NCI-H1092 (cell line): ENCODE data around the gene GALNS.

Experiments
- DNase-seq: peaks from one replicate; lab custom pipeline; 2025; lab: John Stamatoyannopoulos, UW

Gene GALNS

DNA sequence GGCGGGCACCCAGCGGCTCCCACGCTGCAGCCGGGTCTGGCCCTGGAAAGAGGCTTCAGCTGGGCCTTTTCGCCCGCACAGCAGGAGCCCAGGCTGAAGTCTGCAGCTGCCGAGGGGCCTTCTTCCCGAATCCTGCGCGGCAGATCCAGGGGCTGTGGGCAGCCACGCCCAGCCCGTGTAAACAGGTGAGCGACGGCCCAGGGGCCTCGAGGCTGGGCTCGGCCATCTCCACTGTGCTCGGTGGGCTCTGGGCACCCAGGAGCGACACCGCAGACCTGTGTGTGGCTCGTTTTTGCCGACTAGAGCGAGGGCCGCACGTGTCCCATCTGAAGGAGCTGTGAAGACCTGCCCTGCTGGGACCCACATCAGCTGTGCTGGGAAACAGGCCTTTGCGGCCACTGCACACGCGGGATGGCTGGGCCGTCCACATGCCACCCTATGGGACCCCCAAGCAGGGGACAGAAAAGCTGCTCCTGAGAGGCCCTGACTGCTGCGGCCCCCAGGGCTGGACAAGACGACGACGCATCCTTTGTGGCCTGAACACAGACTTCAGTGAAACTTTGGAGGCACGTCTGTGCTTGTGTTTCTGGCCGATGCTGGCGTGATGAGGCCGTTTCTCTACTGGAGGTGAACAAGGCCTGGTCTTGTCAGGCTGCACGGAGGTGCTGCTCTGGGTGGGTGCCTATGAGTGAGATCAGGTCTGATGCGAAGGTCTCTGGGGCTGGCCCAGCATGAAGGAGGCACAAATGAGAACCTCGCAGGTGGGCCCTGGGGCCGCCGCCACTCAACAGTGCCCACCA lies 39.8 kb downstream of the GALNS start:
- no peak for DNase-seq

DNA sequence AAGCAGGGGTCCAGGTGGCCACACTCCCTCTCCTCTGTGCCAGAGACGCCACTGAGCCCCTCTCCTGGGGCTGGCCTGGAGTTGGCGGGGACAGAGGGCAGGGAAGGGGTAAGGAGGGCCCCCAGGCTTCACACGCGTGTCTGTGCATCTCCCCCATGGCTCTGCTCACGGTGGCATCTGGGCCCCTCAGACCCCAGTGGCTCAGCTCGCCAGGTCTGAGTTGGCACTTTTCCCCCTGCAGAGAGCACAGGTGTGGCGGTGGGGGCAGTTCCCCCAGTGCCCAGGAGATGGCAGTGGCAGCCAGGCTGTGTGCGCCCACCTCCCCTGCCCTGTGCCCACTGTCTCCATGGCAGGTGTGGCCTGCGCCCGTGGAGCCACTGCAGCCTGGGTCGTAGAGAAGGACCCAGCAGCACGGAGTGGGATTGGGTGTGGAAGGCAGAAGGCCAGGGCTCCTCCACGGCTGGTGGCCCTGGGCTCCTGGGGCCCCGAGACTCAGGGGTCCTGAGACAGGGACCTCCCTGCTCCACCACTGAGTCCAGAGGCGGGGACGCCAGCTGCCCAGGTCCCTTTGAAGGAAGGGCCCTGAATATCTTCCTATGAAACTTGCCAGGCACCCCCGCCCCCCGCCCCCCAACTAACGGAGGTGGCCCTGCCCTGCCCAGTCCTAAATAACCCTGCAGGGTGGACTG lies 40.7 kb downstream of the GALNS start:
- peak; percentile 61 for DNase-seq

DNA sequence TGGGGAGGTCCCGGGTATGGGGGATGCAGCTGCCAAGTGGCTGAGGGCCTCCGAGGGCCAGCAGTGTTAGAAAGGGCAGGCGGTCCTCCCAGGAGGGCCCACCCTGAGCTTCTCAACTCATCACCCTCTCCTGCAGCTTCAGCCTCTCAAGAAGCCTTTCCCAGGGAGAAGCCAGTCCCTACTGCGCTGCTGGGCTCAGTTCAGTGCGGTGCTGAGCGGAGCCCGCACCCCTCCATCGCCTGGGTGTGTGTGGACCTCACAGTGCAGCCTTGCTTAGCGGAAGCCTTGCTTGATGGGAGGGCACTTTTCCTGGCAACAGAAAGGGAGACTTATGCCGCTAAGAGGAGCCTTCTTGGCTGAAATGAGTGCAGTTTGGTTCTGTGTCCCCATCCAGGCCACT lies 41.5 kb downstream of the GALNS start:
- DNase-seq: no peak

DNA sequence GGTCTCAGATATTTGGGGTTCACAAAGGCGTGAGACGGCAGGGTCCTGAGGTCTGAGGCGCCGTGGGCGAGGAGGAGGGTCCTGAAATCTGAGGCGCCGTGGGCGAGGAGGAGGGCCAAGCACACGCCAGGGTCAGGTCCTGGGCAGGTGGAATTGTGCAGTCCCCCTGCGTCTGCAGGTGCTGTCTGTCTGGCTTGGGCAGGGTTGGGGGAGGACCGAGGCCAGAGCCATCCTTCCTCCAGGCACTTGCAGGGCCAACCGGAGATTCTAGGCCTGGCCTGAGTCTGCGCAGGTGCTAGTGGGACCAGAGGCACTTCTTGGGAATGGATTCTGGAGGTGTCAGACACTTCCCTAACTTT lies 42.6 kb downstream of the GALNS start:
- DNase-seq: no peak

DNA sequence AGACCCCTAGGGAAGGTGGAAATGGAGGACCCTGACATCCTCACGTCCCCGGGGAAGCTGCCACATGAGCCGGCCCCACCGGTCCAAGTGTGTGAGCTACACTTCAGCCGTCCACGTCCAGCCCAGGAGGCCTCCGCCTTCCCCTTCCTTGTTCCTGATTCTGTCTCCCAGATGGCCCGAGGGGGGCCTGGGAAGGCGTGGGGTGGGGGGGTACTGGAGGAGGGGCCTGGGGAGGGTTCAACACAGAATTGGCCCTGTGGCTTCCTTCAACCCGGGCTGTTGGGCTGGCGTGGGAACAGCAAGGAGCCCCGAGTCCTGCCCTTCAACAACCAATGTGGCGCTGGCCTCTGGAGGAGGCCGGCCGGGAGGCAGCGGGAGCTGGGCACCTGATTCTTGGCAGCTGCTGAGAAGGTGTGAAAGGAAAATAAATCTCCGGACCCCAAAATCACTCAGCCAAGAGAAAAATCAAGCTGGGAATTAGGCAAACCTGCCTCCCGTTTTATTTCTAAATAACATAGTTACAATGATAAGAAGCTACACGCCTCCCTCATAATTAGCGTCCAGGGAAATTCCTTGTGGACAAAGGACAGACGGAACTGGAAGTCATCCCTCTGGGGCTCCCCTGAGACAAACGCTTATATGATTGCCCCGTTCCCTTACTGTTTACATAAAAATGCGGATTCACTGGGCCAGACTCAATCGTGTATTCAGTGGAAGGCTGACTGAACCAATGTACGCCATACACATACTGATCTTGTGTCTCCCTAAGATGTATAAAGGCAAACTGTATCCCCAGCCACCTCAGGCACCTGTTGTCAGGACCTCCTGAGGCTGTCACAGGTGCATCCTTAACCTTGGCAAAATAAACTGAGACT lies 43.2 kb downstream of the GALNS start:
- DNase-seq: no peak

DNA sequence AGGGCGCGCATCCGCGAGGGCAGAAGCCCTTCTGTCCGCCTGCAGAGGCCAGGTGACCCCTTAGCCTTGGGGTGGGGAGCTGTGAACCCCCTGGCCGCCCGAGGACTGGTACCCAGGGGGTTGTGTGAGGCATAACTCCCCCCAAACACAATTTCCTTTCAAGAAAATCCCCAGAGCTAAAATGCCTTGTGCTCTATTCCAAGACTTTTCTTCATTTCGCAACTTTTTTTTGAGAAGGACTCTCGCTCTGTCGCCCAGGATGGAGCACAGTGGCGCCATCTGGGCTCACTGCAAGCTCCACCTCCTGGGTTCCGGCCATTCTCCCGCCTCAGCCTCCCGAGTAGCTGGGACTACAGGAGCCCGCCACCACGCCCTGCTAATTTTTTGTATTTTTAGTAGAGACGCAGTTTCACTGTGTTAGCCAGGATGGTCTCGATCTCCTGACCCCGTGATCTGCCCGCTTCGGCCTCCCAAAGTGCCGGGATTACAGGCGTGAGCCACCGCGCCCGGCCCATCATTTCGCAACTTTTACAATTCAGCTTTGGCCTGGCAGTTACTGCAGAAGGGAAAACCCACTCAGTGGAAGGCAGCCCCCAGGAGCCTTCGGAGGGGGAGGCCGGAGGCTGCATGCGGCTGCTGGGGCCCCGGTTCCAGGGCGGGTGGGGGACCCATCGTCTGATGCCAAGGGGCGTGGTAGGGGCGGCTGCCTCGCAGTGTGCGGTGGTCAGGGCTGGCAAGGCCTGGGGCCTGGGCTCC lies 44.1 kb downstream of the GALNS start:
- no peak for DNase-seq

DNA sequence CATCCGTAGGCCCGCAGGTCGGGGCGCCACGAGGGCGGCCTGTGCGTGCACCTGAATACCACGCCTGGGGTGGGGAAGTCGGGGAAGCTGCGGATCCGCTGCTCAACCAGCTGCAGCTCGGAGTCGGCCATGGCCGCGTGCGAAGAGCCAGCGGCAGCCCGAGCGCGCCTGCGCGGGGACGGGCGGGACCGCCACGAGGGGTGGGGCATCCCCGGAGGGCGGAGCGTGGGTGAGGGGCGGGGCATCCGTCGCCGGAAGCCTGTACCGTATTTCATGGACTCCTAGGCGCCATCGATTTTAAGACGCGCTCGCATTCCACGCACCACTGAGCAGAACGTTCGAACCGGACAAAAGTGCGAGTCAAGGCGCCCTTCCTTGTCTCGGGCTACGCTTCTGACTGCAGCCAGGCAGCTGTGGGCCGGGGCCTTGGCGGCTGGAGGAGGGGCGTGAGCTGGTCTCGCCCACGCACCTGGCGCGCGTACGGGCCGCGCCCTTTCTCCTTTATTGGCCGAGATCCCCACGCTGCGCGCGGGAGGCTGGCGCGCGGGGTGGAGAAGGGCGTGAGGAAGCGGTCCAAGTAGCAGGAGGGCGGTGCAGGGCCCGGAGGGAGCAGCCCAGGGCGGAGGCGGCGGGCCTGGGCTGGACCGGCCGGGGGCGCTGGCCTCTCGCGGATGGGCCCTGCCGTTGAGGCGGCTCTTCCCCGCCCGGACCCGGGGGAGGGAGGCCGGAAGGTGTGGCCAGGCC lies 44.8 kb downstream of the GALNS start, which contains the start of gene APRT:
APRT (minus strand) TSS at position 160 of the 744 bp plus-strand sequence; CDS start at position 131, 29 bp downstream.
- peak; percentile 78 for DNase-seq

DNA sequence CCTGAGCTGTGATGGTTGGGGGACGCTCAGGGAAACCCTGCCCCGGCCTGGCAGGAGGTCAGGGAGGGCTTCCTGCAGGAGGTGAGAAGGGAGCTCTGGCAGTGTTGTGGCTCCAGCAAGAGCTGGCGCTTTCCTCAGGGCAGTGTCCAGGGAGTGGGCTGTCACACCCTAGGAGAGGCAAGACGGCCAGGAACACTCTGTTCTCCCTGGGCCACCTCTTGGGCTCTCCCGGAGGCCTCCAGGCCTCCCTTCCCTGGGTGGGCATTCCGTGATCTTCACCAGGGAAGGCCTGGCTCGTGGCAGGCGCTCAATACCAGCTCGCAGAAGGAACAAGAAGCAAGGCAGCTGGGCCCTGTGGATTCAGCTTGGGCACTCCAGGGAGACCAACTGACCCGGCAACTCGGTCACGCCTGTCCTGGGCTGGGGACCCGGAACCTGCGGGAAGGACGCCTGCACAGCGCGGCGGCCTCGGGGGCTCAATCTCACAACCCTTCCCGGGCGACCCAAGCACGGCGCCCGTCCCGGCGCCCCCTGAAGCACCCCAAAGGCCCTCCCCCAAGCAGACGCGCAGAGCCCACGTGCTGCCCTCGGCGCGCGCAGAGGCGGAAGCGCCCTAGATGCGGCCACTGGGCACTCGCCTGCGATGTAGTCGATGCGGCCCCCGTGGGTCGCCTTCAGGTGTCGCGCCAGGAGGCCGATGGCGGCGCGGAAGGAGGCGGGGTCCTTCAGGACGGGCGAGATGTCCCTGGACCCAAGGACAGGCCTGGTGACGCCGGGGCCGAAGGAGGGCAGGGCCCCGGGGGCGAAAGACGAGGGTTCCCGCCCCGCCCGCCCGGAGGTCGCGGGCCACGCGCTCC lies 45.6 kb downstream of the GALNS start:
- peak; percentile 71 for DNase-seq

DNA sequence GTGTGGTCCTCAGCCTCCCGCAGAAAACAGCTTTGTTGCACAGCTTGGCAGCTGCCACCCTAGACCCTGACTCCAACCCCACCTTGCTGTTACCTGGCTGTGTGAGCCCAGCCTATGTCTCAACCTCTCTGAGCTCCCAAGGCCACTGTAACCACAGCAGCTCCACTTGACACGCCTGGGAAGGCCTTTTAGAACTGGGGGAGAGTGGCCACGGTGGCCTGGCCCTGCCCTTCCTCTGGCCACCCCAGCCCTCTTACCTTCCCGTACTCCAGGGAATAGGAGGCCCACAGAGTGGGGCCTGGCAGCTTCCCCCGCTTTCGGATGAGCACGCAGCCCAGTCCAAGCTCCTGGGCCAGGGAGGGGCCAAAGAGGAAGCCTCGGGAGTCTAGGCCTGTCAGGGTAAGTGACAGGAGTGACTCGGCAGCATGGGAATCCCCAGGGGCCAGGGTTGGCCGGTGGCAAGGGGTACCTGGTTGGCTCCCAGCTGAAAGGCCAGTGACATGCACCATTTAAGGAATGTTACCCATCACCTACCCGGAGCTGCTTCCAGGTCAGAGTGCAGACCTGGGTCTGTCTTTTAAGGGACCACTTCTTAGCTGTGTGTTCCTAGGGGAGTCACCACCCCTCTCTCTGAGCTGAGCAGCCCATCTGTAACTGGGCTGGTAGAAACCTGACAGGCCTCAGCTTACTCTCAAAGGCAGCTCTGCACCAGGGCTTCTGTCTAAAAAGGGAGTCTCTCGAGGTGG lies 46.4 kb downstream of the GALNS start:
- DNase-seq: no peak

DNA sequence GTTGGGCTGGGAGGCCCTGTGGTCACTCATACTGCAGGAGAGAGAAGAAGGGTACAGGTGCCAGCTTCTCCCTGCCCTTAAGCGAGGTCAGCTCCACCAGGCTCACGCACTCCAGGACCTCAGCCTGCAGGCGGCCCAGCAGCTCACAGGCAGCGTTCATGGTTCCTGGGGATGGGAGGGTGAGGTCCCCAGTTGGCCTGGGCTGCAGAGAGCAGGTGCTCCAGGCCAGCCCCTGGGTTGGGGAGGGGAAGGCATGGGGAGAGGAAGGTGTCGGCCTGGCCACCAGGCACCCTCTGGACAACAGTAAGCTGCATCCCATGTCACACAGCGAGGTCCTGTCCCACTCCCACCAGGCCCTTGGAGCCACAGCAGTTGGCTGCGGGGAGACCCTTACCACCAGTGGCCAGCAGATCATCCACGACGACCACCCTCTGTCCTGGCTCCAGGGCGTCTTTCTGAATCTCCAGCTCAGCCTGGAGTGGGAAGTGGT lies 47.0 kb downstream of the GALNS start:
- no peak for DNase-seq

DNA sequence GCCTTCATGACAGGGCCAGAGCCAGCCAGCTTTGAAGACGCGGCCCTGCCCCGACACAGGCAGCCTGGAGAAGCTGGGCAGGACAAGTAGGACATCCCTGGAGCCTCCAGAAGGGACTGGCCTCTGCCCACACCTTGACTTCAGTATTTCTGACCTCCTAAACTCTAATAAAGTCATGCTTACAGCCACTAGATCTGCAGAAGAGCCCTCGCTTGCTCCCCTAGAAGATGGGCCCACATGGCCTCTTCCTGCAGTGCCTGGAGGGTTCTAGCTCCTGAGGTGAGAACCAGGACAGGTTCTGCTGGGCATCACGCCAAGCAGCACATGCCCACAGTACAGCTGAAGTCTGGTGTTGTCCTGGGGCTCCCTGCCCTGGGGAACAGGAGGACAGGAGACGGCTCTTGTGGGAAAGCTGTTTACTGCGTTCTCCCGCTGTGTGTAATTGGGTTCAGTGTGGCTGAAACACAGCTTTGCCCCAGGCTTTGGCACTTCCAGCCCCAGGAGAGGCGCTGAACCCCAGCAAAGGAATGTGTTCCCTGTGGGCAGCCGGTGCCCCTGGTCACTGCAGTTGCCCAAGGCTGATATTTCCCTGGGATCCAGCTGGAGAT lies 47.6 kb downstream of the GALNS start:
- no peak for DNase-seq

DNA sequence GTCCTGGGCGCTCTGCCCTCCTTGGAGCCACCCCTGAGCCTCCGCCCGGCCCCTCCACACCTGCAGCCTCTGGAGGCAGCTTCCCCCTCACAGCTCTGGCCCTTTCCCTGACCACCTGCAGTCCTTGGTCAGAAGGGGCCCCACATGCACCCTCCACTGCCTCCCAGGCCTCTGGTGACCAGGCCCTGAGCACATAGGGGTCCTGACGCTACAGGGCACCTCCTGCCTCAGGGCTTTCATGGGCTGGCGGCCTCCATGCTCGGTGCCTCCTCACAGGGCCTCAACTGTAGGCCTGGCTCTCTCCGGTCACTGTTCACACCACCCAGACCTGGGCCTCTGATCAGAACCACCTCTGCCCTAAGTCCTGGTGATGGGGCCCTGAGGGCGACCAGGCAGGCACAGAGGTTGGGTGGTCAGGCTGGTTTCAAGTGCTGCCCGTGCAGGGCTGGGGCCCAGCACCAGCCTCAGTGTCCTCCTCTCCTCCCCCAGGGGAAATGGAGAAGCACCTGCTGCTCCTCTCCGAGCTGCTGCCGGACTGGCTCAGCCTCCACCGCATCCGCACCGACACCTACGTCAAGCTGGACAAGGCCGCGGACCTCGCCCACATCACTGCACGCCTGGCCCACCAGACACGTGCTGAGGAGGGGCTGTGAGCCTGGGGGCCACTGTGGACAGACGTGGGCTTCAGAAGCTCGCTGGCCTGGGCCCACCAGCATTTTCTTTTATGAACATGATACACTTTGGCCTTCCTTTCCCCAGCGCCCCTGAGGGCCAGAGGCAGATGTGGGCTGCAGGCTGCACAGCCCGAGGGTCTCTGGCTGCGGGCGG lies 48.9 kb downstream of the GALNS start:
- DNase-seq: no peak

DNA sequence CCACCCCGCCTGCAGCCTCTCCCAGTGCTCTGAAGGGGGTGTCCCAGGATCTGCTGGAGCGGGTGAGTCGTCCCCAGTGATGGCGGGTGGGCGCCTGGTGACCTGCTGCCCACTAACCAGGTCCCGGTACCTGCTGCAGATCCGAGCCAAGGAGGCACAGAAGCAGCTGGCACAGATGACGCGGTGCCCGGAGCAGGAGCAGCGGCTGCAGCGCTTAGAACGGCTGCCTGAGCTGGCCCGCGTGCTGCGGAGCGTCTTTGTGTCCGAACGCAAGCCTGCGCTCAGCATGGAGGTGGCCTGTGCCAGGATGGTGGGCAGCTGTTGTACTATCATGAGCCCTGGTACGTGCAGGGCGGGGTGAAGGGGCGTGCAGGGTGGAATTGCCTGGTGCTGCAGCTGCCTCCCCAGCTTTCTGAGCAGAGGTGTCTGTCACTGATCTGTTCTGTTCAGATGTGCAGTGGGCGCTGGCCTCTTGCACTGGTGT lies 49.6 kb downstream of the GALNS start:
- DNase-seq: no peak

DNA sequence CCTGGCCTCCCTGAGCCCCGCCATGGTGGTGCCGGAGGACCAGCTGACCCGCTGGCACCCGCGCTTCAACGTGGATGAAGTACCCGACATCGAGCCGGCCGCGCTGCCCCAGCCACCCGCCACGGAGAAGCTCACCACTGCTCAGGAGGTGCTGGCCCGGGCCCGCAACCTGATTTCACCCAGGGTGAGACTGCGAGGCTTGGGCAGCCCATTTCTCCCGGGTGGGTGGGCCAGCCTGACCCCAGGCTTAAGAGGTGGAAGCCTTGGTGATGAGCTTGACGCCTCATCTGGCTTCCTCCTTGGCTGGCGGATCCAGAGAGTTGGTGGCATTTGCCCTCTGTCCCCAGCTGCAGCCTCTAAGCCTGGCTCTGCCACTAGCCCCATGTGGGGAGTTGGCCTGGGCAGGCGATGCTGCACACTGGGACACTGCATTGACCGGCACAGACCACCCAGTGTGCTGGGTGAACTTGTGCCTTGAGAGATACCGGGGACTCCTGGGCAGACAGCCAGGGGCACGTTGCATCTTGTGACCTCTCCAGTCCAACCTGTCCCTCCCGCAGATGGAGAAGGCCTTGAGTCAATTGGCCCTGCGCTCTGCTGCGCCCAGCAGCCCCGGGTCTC lies 50.1 kb downstream of the GALNS start:
- DNase-seq: no peak

DNA sequence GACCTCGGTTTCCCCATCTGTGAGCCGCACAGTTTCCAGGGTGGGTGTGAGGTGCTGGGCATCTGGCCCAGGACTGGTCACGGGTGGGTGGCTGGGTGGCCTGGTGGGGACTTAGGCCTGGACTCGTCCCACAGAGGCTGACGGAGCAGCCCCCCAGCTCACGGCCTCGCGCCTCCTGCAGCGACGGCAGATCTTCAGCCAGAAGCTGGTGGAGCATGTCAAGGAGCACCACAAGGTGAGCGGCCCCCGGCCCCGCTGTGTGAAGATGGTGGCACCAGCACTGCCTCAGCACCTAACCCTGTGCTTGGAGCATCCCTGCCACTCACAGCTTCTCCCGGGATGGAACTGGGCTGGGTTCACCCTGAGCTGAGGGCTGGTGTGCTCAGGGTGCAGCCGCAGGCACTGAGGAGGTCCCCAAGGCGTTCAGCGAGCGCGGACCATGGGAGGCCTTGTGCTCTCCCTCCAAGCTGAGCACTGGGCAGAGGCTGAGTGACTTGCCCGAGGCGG lies 50.8 kb downstream of the GALNS start:
- no peak for DNase-seq

DNA sequence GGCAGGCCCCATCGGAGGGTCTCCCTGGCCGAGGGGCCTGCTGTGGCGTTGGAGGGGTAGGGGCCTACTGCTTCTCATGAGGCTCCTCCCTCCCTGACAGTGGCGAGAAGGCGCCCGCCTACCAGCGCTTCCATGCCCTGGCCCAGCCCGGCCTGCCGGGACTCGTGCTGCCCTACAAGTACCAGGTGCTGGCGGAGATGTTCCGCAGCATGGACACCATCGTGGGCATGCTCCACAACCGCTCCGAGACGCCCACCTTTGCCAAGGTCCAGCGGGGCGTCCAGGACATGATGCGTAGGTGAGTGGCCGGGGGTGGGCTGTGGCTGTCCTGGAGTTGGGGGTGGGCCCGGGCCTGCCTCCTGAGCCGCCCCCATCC lies 51.4 kb downstream of the GALNS start:
- no peak for DNase-seq
